Stimulated activated CD8-positive, alpha-beta memory T cell treated with anti-CD3 and anti-CD28 coated beads, Interleukin-4, amount 100 ng/mL, for 24 hours (primary cell): ENCODE results near the gene MEFV.
"Not testable (repeated sequence)": the region's sequence is repeated elsewhere in the genome, so short reads cannot be mapped to it uniquely, and the experiment has no call there.

Experiments
- DNase-seq: peaks from one replicate; pipeline ENCODE4 v3.0.0-alpha.2; 2020; ENCODE audit warnings: low read depth

Gene MEFV

GRCh38 chr16:3256146-3256865 is at the start of gene MEFV:
TSS of gene MEFV (minus strand) at chr16:3256633. CDS start at chr16:3256587, 46 bp downstream.
- DNase-seq, result no peak

DNA sequence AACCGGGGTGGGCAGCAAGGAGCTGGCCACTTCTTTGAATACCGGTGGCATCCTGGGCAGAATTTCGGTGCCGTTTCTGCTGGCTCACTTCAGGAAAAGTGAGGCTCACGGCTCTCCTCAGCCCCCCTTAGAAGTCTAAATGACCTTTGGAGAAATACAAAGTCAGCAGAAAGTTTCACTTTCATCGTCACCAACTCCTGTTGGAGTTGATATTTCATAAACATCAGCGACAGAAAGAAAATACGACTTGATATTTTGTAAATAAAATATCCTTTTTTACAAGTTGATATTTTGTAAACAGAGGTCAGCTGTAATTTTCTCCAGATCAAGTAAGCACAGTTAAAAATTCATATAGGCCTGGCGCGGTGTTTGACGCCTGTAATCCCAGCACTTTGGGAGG is 49.6 kb upstream of the MEFV start:
- DNase-seq, result no peak

GRCh38 chr16:3305109-3306068 is 49.0 kb upstream of the MEFV start, which contains the start of the genes TIGD7 and ZNF75A:
TSS of gene TIGD7 (minus strand) at chr16:3305430. CDS start at chr16:3300614, 4,816 bp downstream.
TSS of gene ZNF75A (plus strand) at chr16:3305497. CDS start at chr16:3308429, 2,932 bp downstream.
- DNase-seq, result peak; percentile 74

DNA sequence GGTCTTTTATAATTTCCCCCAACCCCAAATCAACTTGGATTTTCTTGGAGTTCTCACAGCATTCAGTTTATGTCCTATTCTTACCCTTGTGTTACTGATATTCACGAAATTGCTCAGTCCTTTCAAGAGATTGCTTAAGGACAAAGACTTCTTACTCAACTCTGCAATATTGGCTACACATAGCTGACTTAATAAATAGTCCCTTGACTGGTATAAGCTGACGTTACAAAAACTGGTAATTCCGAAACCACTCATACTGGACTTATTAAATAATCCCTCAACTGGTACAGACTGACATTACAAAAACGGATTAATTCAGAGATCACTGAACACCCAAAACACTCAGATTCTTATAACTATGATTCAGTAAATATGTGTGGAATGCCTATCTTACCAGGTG is 47.9 kb upstream of the MEFV start:
- DNase-seq, result no peak

DNA sequence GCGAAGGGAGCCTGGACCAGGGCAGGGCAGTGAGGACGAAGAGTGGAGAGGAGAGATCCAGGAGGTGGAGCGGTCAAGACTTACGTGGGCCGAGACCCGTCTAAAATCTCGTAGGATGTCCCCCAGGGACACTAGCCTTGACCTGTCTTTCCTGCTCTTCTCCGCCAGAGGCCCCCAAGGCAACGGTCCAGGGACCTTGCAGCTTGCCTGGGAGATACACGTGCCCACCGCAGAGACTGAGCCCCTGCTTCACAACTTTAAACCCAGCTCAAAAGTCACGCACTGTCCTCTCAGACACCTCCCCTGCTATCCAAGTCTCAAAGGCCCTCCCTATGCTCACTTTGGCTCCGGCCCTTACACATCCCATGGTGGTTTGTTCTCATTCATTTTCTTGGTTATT is 39.4 kb upstream of the MEFV start:
- no peak for DNase-seq

- DNase-seq, result no peak
These were observed 38.8 kb upstream of the MEFV start for GRCh38 chr16:3295209-3295608.

DNA sequence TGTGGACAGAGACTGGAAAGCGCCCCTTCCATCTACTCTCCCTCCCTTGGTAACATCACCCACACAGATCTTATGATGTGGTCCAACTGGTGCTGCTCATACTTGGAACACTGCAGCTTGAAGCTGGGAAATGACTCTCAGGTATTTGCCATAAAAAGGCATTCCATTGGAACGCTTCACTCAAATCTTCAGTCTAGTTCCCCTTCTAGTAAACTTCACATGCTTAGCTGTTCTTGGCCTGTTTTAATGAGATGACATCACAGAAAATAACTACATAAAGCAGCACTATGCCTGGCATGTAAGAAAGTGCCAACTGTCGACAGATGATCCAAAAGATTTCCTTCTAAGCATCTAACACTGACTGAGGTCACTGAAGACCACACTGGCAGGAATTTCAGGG is 36.2 kb upstream of the MEFV start:
- no peak for DNase-seq

- DNase-seq, result no peak
These were observed 33.7 kb upstream of the MEFV start for GRCh38 chr16:3289998-3290673.

- DNase-seq, result no peak
These were observed 28.7 kb upstream of the MEFV start for GRCh38 chr16:3285131-3285530.

DNA sequence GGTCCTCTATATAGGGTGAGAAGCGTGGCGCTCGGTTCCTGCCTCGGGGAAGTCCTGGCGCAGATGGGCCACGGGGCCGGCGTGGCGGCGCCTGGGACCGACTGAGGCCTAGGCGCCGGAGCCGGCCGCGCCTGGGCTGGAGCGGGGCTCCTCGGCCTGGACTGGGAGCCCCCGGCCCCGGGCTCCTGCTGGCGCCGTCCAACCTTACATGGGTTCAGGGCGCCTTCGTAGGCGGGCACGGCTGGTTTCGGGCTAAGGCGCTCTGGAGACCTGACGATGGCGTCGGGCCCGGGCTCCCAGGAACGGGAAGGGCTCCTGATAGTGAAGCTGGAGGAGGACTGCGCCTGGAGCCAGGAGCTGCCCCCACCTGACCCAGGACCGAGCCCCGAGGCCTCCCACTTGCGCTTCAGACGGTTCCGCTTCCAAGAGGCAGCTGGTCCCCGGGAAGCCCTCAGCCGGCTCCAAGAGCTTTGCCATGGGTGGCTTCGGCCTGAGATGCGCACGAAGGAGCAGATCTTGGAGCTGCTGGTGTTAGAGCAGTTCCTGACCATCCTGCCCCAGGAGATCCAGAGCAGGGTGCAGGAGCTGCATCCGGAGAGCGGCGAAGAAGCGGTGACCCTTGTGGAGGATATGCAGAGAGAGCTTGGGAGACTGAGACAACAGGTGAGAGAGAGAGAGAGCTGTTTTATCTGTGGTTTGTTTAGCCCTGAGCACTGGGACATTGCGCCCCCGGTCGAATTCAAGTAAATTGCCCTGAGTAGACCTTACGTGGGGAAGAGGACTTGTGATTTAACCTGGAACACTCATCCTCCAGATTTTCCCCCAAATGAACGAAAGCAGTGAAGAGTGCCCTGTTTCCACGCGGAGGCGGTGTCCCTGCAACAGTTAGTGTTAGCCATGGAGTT is 27.4 kb upstream of the MEFV start:
- peak; percentile 16 for DNase-seq

DNA sequence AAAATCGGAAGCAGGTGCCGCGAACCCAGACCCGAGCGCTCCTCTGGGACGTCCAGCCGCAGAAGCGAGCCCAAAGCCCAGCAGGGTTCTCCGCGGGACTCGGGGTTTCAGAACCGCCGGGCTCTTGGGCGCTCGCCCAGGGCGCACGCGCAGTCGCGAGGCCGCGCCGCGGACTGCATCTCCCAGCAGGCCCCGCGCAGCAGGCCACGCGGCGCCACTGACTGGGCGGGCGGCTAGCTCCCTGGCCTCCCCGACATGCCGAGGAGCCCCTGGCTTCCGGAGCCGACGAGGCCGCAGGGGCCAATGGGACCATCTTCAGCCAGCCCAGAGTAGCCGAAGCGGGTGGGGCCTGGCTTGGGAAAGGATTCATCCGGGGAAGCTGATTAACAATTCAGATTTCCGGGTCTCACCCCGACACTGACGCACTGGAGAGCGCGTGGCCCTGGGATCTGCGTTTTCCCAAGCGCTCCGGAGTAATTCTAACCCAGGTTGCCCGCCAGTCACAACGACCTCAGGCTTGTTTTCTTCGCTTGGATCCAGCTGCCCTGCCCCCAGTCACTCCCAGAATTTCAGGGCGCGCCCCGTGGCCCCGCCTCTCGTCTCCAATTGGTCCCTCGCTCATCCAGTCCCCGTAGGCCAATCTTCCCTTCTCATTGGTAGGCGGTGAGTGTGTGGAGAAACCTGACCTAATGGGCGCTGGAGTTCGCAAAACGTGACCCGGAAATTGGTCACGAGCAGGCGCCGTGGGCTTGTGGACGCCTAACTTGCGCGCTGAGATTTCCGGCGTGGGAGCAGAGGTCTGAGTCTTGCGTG is 26.5 kb upstream of the MEFV start, which contains the start of gene ZNF263:
ZNF263 (plus strand) TSS at position 762 of the 813 bp plus-strand sequence. CDS start 328 bp downstream, outside the sequence.
- peak; percentile 85 for DNase-seq

- no peak for DNase-seq
These were observed 25.8 kb upstream of the MEFV start for GRCh38 chr16:3282103-3282729.

DNA sequence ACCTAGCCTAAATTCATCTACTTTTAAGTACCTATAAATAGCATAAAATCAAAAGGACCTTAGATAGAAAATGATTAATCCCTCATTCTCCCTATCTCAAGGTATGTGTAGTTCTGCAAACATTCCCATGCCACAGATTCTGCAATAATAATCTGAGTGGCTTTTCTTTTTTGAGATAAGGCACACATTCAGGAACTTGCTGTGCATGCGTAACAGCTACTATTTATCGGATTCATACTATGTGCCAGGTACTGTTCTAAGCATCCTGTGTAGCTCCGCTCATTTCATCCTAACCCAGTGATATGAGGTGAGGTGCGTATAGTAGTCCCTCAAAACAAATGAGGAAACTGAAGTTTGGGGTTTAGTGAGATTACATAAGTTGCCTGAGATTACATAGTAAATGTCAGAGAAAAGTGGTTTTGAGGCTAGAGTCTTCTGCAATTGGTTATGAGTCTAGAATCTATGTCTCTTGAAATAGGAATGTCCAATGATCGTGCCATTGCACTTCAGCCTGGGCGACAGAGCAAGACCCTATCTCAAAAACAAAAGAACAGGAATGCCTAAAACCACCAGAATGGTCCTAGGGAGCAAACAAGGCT is 24.9 kb upstream of the MEFV start:
- DNase-seq, result no peak

DNA sequence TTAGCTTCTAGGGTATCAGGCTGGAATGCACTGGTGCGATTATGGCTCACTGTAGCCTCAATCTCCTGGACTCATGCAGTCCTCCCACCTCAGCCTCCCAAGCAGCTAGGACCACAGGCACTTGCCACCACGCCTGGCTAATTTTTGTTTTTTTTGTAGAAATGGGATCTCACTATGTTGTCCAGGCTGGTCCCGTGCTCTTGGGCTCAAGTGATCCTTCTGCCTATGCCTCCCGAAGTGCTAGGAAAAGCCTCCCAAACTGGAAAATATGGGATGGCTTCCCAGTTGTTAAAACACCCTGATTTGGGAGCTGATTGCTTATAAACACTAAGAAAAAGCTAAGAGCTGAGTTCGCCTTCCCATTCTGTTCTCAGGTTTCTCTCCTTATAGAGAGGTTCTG is 20.2 kb upstream of the MEFV start:
- DNase-seq, result no peak

- no peak for DNase-seq
These were observed 18.5 kb upstream of the MEFV start for GRCh38 chr16:3274947-3275346.

DNA sequence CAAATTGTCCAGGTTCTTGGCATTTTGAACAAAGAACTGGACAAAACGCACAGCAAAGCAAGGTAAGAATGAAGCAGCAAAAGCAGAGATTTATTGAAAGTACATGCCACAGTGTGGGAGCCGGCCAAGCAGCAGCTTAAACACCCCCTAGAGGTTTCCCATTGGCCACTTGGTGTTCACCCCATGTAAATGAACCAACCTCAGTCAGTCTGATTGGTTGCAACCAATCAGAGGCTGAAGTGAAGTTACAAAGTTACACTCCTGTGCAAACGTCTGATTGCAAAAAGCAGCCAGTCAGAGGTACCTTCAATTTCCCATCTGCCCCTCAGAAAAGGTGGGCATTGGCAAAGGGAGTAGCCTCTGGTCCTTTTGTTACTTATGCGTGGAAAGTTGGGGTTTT is 18.1 kb upstream of the MEFV start:
- DNase-seq, result no peak

DNA sequence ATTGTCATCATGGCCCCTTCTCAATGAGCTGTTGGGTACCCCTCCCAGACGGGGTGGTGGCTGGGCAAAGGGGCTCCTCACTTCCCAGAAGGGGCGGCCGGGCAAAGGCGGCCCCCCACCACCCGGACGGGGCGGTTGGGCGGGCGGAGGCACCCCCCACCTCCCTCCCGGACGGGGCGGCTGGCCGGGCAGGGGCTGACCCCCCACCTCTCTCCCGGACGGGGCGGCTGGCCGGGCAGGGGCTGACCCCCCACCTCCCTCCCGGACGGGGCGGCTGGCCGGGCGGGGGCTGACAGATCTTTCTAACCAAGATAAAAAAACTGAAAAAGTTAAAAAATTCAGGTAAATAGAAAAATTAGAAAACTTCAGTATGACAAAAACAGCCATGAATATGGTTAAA is 14.8 kb upstream of the MEFV start:
- DNase-seq, result not testable (repeated sequence)

- not testable (repeated sequence) for DNase-seq
These were observed 14.3 kb upstream of the MEFV start for GRCh38 chr16:3270718-3271117.

DNA sequence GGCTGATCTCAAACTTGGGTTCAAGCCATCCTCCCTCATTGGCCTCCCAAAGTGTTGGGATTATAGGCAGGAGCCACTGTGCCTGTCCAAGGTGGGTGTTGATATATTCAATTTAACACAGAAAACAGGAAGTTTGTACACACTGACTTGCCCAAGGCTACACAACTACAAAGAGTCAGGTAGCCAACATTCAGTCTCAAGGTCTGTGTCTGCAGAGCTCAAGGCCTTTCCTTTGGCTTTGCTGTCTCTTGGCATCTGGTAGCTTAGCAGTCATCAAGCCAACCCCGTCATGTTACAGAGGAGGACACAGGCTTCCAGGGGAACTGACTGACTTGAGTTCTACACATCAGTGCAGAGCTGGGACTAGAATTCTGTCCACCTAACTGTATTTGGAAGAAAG is 11.9 kb upstream of the MEFV start:
- DNase-seq, result no peak
